Activated CD4-positive, alpha-beta T cell treated with anti-CD3 and anti-CD28 coated beads for 48 hours (primary cell): ENCODE data around the gene LRRC23.

Experiments
- DNase-seq: peaks from one replicate; pipeline ENCODE4 v3.0.0-alpha.2; 2020

Gene LRRC23

GRCh38 chr12:6957741-6958608, 53.4 kb downstream of the LRRC23 start:
- DNase-seq = no peak

DNA sequence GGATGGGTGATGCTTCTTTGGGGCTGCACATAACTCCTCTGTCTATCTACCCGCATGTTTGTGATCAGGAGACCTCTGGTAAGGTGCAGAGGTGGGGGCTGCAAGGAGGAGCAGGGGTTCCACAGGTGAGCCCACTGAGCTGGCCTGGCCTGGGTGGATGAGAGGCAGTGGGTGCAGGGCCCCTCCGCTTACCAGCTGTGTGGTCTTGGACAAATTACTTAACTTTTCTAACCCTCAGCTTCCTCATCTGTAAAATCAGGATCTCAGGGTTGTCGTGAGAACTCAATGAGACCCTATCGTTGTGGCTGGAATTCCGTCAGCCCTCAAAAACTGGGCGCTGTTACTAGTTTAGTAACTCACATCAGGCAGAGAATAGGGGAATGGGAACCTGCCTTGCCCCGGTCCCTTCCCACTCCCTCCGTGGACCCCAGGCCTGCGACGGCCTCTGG, 54.0 kb downstream of the LRRC23 start:
- no peak for DNase-seq

GRCh38 chr12:6959058-6959804, 54.6 kb downstream of the LRRC23 start:
- peak; percentile 67 for DNase-seq

- DNase-seq = no peak
Observed at GRCh38 chr12:6959805-6960592, 55.4 kb downstream of the LRRC23 start.

- DNase-seq = peak; percentile 43
Observed at GRCh38 chr12:6960593-6961277, 56.1 kb downstream of the LRRC23 start.

DNA sequence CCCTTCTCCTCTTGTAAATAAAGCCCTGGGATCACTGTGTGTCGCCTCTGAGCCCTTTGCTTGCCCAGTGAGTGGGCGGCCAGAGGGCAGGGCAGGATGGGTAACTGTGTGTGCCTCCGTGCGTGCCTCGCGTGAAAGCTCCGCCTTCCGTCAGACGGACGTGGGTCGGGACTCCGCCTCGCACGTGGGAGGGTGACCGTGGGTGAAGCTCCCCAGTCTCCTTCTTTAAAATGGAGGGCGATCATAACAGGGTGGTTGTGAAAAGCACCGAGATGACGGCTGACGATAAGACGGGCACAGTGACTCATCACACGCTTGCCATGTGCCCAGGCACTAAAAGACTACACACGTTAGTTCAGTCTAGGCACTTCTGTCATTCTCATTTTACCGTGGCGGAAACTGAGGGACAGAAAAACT, 56.7 kb downstream of the LRRC23 start:
- peak; percentile 95 for DNase-seq

DNA sequence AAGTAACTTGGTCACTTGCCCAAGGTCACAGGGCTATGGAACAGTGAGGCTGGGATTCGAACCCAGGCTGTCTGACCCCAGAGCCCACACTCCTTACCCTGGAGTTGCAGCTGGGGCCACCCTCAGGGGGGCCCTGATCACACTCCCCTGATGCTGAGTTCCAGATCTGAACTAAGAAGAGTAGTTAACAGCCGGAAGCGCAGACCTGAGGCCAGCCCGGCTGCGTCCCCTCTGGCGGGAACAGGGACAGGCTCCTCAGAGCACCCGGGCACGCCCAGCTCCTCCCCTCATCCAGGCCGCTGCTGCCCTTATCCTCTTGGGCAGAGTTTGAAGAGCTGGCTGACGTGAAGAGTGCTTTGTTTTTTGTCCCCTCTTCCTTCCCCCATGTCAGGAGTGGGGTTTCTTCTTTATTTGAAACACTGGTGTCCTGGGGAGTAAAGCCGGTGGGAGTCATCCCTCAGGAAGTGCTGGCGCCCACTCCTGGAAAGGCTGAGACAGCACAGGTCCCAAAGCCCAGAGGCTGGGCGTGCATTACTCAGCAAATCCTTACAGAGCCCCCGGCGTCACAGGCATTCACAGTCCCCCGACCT, 57.2 kb downstream of the LRRC23 start:
- DNase-seq = peak; percentile 77

DNA sequence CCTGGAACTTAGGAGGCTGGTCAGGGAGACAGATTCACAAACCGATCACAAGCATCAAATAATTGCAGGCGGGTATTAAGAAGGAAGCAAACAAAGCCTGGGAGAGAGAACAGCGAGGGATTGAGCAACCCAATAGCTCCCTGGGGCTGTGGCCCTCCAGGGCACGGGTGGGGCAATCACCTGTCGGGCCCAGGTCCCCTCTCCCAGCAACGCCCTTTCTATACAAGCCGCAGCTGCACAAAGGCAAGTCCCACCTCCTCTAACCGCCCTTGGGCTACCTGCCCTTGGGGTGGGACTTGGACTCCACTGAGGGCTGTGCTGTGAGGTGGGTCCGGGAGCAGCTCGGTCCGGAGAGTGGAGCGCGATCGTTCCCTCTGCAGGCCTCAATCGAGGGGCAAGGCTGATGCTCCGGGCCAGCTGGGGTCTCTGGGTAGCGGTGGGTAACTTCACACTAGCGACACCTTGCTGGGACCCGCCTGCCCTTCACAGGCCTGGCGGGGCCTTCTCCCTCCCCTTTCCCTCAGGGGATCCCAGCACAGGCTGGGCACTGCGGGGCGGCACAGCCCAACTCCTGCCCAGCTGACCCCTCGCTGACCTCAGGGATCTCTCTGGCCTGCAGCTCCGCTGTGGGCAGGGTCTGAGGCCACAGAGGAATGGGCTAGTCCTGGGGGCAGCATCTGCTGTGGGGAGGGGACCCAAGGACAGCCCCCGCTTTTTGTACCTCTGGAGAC, 57.8 kb downstream of the LRRC23 start:
- no peak for DNase-seq

- no peak for DNase-seq
Observed at GRCh38 chr12:6963016-6963731, 58.6 kb downstream of the LRRC23 start.
